Body of pancreas (tissue), 4 donors: ENCODE measurements around the gene TMC3. TPM values are rescaled to one million over a fixed set of nuclear protein-coding genes. Genes with fewer than 3 reads are reported as not detected.

Source experiments
- ATAC-seq: fragments of 150-250 bp; one replicate; pipeline ENCODE4 v1.9.1; 2016
- DNase-seq, 4 donors: peaks; one replicate each; pipeline ENCODE4 v3.0.0-alpha.2; 2019
- H3K27ac ChIP-seq, 4 donors: fragments of 200-600 bp; sonication (generic); 1 replicate in 3 of 4; 2 replicates in 1 of 4; pipeline versions ENCODE4 v1.5.1 to v1.6.1; 2016 to 2019; ENCODE audit warnings: mild to moderate bottlenecking in 1 of 4, mixed read lengths in 1 of 4, moderate library complexity in 1 of 4
- H3K27me3 ChIP-seq, 2 donors: fragments of 200-600 bp; sonication (generic); one replicate each; pipeline ENCODE4 v1.6.0; 2016; ENCODE audit warnings: mild to moderate bottlenecking in 1 of 2
- H3K36me3 ChIP-seq, 2 donors: fragments of 200-600 bp; sonication (generic); replicated peaks in 1 of 2; 2 replicates each; pipeline ENCODE4 v1.5.1; 2016; ENCODE audit warnings: low read depth in 2 of 2; ENCODE audit not compliant: insufficient read depth in 1 of 2
- H3K4me1 ChIP-seq: fragments of 200-600 bp; sonication (generic); one replicate; pipeline ENCODE4 v1.6.0; 2016
- H3K4me3 ChIP-seq, 2 donors: fragments of 200-600 bp; sonication (generic); 1 replicate in 1 of 2; 2 replicates in 1 of 2; pipeline ENCODE4 v1.5.1; 2016 to 2019
- H3K9me3 ChIP-seq, 3 donors: fragments of 200-600 bp; sonication (generic); 1 replicate in 2 of 3; 2 replicates in 1 of 3; pipeline ENCODE4 v1.5.1; 2016
- CTCF ChIP-seq, 7 experiments: fragments of 450-650 bp in 4 of 7; fragments of 200-600 bp in 3 of 7; sonication (generic) in 3 of 7; IDR thresholded peaks; one replicate each; pipeline ENCODE4 v1.5.1; 2016 to 2019; ENCODE audit warnings: antibody characterized with exemption in 7 of 7
- POLR2A ChIP-seq, 3 donors: fragments of 450-650 bp; IDR thresholded peaks; one replicate each; pipeline ENCODE4 v1.6.1; 2016; ENCODE audit warnings: antibody characterized with exemption in 3 of 3, mild to moderate bottlenecking in 2 of 3
- WGBS, 2 donors: methylation state at CpG; one replicate each; pipeline ENCODE4 v1.1.5; 2017; 5-methylcytosine and 5-hydroxymethylcytosine counted together
- intact Hi-C: fragments of 100-400 bp; cut with DNase I; formaldehyde crosslinking; loops from one replicate; pipeline ENCODE4 v1.15.1; 2023
- total RNA-seq, 2 donors: library from RNA; depleted of rRNA; stranded (reverse); fragments of >200 nt; gene quantifications; one replicate each; pipeline ENCODE4 v1.1.0, GENCODE V29; 2016

TMC3 gene
- total RNA-seq, 2 donors from 2014 or later = 0.33 TPM; not detected in 1

DNA sequence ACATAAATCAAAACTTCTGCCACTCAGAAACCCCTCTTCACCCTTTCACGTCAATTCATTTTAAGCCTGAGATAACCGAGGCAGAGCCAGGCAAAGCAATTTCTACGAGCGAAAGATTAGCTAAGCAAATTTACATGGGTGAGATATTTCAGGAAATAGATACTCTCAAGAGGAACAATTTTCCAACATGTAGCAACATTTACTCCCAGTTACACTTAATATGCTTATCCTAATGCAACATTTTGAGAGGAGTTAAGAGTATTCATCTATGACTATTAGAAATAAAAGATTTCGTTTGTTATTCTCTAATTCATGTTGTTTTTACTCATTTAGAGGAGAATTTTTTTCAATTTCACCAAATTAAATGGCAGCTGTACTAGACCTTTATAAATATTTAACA lies 837 bp downstream of the TMC3 start:
- TF ChIP-seq CTCF (IDR thresholded peaks at IDR 0.05) (no peak), POLR2A (IDR thresholded peaks at IDR 0.05) (no peak)
- intact Hi-C loops = no loop called here
- 44 to 51% methylated on average over 5 of the region's 5 CpGs for WGBS, 2 donors
- H3K4me1 ChIP-seq = peaks cover 12% of the 10 kb centered on the region
- H3K27ac ChIP-seq = no peak overlapping the region
- no peaks in the 10 kb centered on the region for H3K27me3 ChIP-seq
- ATAC-seq = no peak
- no peaks in the 10 kb centered on the region for H3K36me3 ChIP-seq
- H3K9me3 ChIP-seq = no peaks in the 10 kb centered on the region
- no peak for DNase-seq
- no peak overlapping the region for H3K4me3 ChIP-seq

GRCh38 chr15:81372575-81372974 lies 1.4 kb downstream of the TMC3 start:
- ATAC-seq = no peak
- no peaks in the 10 kb centered on the region for H3K27me3 ChIP-seq
- no peaks in the 10 kb centered on the region for H3K36me3 ChIP-seq
- TF ChIP-seq POLR2A (IDR thresholded peaks at IDR 0.05) = no peak
- TF ChIP-seq CTCF (IDR thresholded peaks at IDR 0.05) = no peak
- H3K27ac ChIP-seq = no peak overlapping the region
- DNase-seq = no peak
- WGBS, 2 donors = 73 to 83% methylated on average over 3 of the region's 3 CpGs
- intact Hi-C loops = no loop called here
- H3K4me3 ChIP-seq = no peak overlapping the region
- H3K9me3 ChIP-seq = no peaks in the 10 kb centered on the region
- peaks cover 12% of the 10 kb centered on the region for H3K4me1 ChIP-seq

DNA sequence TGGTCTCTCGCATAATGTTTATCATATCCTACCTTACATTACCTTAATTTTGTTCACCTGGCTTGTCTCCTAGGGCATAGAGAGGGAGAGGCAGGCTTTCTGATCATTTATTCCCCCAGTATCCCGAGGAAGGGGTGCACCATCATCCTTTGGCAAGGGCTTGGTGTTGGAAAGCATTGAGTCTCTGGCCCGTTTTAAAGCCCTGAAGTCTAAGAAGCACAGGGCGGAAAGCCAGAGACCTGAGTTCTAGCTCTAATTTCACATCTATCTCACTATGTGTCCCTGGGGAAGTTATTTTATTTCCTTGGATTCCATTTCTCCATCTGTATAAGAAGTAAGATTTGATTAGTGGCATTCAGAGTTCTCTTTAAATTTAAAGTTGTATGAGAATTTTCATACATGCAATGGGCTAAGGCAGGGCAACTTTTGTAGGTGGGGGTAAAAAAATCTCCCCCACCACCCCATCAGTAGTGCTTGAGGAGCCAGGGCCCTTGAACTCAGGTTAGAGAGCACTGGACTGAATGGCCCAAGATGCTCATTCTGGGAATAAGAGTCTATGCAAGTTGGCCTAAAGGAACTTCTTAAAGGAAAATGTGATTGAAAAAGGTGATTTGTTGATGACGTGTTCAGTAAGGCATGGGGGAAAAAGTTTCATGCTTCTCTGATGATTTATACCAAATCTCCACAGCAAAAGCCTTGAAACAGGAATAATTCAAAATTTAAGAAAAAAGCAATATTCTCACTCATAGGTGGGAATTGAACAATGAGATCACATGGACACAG lies 10.1 kb downstream of the TMC3 start:
- Histone ChIP-seq H3K27ac (no peak overlapping the region), H3K27me3 (no peaks in the 10 kb centered on the region), H3K36me3 (no peaks in the 10 kb centered on the region), H3K4me1 (no peaks in the 10 kb centered on the region), H3K4me3 (no peak overlapping the region), H3K9me3 (no peaks in the 10 kb centered on the region)
- intact Hi-C loops = no loop called here
- WGBS, 2 donors = 79 to 92% methylated on average over 5 of the region's 5 CpGs
- TF ChIP-seq CTCF (IDR thresholded peaks at IDR 0.05) = no peak
- DNase-seq = no peak
- no peak for ATAC-seq

GRCh38 chr15:81363276-81363675 lies 10.7 kb downstream of the TMC3 start:
- Histone ChIP-seq H3K9me3 (no peaks in the 10 kb centered on the region), H3K27ac (no peak overlapping the region), H3K4me1 (no peaks in the 10 kb centered on the region), H3K4me3 (no peak overlapping the region), H3K36me3 (no peaks in the 10 kb centered on the region), H3K27me3 (no peaks in the 10 kb centered on the region)
- no peak for ATAC-seq
- intact Hi-C loops = no loop called here
- TF ChIP-seq POLR2A (IDR thresholded peaks at IDR 0.05) = no peak
- no peak for TF ChIP-seq CTCF (IDR thresholded peaks at IDR 0.05)
- 84 to 96% methylated on average over 3 of the region's 3 CpGs for WGBS, 2 donors
- no peak for DNase-seq

- no peak overlapping the region for H3K4me3 ChIP-seq
- ATAC-seq (no peak), DNase-seq (no peak)
- H3K9me3 ChIP-seq = no peaks in the 10 kb centered on the region
- H3K36me3 ChIP-seq = no peaks in the 10 kb centered on the region
- no peak overlapping the region for H3K27ac ChIP-seq
- WGBS, 2 donors = 86 to 93% methylated on average over 11 of the region's 11 CpGs
- H3K27me3 ChIP-seq = no peaks in the 10 kb centered on the region
- intact Hi-C loops = no loop called here
- TF ChIP-seq POLR2A (IDR thresholded peaks at IDR 0.05) (no peak), CTCF (IDR thresholded peaks at IDR 0.05) (no peak)
- H3K4me1 ChIP-seq = no peaks in the 10 kb centered on the region
Observed at GRCh38 chr15:81362790-81363189, 11.2 kb downstream of the TMC3 start.
